GM19023 (cell line): ENCODE measurements around the gene FBXW11.
"Not testable (repeated sequence)": the region's sequence is repeated elsewhere in the genome, so short reads cannot be mapped to it uniquely, and the experiment has no call there.

Experiments used
- ATAC-seq: cut with Tn5 transposase; IDR thresholded peaks from one replicate; pipeline ENCODE4 v1.9.1; 2021; ENCODE audit warnings: mild to moderate bottlenecking, moderate library complexity; ENCODE audit not compliant: unreplicated experiment

Gene FBXW11

DNA sequence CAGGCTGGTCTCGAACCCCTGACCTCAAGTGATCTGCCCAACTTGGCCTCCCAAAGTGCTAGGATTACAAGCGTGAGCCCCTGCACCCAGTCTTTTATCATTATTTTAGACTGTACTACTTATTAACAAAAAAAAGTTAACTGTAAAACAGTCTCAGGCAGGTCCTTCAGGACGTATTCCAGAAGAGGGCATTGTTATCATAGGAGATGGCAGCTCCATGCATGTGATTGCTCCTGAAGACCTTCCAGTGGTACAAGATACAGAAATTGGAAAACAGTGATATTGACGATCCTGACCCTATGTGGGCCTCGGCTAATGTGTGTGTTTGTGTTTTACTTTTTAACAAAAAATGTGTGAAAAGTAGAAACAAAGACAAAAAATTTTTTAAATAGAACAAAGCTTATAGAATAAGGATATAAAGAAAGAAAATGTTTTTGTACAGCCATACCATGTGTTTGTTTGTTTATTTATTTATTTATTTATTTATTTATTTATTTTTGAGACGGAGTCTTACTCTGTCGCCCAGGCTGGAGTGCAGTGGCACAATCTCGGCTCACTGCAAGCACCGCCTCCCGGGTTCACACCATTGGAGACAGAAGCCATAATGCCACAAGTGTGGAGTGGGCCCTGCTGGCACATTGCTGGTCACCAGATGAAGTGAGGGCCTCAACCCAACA, 13.8 kb upstream of the FBXW11 start:
- not testable (repeated sequence) for ATAC-seq

DNA sequence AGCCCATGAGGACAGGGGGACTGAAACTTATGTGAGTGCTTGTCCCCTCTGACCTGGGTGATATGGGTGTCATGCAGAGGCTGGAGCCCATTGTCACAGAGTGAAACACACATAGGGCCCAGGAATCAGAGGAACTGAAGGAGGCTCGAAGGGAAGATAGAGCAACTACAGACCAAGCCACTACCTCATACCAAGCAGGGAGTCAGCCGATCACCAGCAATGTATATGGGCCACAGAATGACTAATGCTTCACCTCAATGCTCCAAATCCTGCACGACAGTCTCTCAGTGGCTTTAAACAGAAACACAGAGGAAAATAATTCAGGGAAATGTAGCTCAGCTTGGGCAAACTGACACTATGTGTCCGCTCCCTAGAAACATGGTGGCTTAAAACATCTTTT, 8.9 kb upstream of the FBXW11 start:
- no peak for ATAC-seq

DNA sequence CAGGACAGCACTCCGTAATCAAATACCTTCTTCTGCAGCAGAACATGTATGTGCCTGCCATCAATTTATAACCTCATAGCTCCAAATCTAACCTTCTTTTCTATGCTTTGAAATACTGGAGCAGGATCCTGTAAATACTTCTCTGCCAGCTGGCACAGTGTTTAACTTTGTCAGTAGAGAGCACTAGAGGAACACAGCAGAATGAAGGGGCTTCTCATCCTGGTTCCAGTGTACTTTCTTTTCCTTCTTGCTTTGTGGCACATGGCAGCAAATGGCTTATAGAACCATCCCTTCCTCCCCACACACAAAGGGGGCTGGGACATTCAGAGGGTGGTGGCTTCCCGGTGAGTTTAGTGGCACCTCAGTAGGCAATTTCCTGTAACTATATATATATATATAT, 3.8 kb upstream of the FBXW11 start:
- ATAC-seq = no peak

DNA sequence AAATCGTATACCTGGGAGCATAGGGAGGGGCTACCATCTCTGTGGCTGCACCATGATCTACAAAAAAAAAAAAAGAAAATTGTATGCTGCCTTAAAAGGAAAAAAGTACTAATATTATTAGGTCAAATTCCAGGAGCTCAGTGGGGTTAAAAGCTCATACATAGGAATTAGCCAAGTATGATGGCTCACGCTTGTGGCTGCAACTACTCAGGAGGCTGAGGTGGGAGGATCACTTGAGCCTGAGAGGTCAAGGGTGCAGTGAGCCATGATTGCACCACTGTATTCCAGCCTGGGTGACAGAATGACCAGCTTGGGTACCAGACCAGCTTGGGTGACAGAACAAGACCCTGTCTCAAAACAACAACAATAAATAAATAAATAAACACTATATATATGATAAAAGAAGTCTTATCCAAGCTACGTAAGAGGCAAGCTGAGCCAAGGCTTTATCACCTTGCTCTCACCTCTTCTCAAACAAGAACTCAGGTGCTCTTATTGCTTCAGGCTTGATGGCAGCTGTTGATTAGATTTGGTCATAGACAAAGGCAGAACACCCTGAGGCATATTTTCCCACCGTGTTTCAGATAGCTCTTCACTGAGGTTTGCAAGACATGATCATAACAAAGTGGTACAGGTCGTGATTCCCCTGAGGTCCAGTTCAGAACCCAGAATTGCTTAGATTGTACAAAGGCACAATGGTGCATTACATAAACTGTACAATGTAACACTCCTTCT, 3.3 kb upstream of the FBXW11 start:
- ATAC-seq = no peak

DNA sequence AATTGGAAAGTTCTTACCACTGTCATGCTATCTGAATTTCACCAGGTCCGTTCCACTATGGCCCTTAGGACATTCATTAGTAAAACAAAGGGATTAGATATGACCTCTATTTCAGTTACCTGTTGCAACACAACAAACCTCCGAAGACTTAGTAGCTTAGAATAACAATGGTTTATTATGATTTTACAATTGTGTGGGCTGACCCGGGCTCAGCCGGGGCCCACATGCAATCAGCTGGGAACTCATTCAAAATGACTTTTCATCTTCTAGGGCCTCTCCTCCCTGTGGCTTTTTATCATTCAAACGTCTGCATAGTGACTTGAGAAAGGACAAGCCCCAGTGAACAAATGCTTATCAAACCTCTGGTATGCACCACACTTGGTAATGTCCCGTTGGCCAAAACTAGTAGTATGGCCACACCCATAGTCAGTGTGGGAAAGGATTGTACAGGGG, 2.3 kb upstream of the FBXW11 start:
- no peak for ATAC-seq

DNA sequence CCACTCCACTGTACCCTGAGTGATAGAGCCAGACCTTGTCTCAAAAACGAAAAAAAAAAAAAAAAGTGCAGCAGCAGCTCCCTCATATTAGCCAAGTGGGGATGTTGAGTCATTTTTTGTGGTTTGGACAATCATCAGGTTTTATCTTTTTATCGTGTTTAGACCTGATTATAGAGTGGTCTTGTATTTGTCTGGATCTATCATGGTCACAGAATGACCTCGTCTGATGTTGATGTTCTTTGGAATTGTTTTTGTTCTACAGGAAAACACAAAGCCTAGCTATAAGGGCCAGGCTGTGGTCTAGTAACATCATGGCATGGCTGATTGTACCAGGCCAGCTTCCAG, 1.6 kb upstream of the FBXW11 start:
- no peak for ATAC-seq

DNA sequence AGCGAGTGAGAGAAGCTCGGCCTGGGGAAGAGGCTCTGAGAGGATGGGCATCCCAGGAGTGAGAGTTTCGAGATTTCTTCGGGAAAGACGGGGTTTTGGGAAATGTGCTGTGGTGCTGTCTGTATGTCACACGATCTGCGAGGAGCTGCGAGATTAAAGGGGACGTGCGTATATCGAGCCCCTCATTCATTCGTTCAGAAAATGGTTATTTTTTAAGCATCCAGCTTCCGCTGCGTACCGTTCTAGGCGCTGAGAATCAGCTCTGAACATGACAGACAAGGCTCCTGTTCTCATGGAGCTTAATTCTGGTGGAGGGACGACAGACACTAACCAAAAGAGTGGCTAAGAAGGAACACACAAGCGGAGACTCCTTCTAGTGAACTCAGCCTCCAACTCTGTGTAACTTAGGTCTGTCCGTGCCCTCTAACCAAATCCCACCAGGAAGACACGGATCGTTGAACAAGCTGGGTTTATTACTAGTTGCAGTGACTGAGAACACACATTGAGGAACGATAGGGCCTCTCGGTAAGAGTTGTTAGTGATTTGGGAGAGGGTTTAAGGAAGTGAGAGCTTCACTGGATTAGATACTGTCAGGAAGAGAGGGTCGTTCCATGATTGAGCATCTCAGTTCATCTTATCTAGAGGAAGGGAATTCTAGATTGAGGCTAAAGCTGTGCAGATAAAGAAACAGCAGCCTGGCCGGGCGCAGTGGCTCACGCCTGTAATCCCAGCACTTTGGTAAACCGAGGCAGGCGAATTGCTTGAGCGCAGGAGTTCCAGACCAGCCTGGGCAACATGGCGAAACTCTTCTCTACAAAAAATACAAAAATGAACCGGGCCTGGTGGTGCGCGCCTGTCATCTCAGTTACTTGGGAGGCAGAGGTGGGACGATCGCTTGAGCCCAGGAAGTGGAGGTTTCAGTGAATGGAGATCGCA, 1.0 kb upstream of the FBXW11 start:
- ATAC-seq = peak; percentile 0

DNA sequence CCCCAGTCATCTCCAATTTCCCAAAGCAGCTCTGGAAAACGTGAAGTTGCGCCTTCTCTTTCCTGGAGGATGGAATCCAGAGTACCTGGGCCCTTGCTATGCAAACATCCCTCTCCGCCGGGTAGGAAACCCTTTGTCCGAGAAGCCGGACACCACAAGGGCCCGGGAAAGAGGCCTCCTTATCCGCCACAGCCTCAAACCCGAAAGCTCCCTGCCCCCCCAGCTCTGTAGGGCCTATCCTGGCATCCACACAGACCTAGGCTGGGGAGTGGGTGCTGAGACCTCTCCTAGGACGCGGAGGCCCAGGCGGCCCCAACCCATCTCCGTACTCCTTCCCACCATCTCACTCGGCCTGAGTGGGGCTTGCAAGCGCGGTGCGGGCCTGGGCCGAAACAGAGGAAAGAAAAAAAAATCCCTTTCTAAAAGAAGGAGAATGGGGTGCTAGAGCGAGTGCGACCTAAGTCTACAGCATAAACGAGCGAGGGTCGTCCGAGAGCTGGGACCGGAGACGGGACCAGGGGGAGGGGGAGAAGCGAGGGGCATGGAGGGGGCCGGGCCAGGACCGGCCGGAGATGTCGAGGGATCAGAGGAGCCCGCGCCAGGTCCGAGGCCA, 624 bp downstream of the FBXW11 start:
- ATAC-seq = peak; percentile 1

DNA sequence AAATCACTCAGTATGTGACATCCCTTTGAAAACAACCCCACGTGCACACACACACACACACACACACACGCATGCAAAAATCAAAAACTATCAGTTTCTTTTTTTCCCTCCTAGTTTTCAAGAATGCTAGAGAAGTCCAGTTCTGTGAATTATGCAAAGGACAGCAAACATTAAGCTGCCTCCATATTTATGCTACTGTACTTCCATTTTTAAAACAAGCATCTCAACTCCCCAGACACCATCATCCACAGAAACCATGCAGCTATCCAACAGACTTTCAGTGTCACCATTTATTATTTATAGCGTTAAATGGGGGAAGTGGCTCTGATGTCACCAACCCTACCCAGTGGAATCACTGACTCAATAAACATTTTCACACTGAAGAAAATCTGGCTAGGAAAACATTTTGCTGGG, 1.6 kb downstream of the FBXW11 start:
- no peak for ATAC-seq

DNA sequence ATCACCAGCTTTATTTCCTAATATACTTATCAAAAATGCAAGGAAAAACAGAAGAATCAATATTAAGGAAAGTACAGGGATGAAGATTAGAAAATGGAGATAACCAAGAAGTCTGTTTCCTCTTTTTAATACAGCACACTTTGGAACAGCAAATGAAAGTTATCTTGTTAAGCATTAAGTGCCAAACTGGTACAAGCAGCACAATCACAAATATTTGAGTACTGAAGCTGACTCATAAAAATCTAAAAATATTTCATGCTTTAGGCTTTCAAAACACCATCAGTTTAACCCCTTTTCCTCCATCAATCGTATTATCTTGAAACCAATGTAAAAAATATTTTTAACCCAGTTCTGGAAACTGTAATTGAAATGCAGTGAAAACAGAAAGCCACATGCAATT, 2.7 kb downstream of the FBXW11 start:
- no peak for ATAC-seq

DNA sequence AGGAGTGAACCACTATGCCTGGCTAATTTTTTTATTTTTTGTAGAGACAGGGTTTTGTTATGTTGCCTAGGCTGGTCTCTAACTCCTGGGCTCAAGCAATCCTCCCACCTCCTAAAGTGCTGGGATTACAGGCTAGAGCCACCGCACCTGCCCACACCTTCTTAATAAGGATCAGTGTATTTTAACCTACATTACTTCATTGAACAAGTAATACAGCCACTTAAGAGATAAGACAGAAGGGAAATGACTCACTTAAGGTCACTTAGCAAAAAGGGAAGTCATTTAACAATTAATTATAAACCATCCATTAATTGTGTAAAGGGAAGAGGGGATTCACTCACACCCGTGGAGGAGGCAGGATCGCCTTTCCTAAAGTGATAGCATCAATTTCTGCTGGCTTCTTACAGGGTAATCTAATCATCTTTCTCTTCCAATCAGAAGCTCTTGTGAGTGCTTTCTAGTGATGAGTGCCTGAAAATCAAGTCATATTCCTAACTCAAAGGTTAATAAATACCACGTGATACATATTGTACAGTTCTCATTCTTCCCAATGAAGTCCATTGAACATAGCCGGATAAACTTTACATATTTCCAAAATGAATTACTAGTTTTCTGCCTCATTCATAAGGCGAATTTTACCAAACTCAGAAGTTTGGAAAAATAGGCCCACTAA, 3.5 kb downstream of the FBXW11 start:
- ATAC-seq = no peak

DNA sequence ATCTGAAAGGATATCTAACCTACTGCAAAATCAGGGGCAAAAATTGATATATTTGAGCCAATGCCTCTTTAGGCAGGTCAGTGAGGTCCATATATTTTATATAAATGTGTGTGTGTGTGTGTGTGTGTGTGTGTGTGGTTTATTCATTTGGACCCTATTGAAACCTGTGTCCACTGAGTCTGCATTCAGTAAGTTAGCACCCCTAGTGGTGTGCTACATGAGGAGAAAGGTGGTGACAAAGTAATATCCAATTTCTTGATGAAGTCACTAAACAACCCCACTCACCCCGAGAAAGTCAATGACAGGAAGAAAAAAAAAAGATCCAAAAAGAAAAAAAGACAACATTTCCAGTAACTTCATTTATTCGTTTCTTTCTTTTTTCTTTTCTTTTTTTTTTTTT, 4.1 kb downstream of the FBXW11 start:
- ATAC-seq = no peak

DNA sequence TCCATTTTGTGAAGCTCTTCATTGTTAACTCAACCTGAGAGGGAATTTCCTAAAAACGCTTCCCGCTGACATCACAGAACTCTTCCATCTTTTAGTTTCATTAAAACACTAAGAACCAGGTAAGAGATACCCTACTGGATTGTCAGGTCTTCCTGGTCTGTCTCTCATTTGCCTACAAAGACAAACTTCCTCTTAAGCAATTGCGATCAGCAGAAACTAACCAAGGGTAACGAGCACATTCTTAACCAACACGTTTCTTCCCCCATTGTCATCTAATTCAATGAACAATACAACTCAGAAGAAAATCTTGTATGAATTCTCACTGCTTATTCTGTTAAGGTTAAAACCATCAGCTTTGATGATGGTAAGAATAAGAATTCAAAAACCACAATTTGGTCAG, 6.6 kb downstream of the FBXW11 start:
- no peak for ATAC-seq

DNA sequence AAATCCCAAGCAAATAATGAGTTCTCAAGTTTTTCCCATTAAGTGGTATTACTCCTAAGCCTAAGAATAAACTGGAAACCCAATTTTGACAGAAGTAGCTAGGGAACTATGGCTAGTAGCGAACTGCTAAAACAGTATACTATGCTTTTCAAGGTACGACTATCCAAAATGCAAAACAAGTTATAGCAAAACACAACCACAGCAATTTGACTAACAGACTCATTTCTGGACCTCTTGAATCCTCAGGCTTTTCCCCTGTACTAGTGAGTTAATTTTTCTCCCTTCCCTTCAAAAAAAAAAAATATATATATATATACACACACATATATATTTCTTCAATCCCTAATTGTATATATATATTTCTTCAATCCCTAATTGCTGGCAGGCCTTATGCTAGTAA, 7.3 kb downstream of the FBXW11 start:
- no peak for ATAC-seq

DNA sequence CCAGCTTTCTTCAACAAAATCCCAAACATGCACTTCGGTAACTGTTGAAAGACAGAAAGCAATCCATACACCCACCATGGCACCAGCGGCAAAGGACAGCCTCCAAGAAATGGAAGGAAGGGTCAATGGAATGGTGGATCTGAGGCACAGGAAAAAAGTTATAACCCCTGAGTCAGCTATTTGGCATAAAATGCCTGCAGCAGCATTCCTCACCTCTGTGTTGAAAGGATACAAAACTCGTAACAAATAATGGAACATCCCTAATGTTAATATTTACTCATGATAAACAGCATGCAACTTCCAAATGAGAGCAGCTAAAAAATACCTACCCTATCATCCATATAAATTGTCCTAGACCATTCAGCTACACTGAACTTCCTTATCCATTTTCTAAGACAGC, 9.4 kb downstream of the FBXW11 start:
- ATAC-seq = no peak

DNA sequence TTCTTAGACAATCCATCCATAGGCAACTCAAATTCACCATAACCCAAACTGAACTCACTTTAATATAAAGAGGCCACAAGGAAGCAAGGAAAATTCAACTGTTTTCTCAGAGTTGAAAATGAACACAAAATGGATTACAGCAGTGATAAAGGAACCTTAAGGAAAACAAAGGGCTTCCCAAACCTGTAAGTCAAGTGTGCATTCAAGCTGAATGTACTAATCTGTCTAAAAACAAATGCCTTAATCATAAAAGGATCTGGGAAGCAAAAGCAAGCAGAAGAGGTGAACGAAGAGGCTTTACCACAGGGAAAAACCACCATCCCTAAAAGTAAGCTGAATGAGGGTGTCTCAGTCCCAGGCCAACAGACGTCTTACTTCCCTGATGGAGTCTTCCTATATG, 13.6 kb downstream of the FBXW11 start:
- ATAC-seq = no peak

DNA sequence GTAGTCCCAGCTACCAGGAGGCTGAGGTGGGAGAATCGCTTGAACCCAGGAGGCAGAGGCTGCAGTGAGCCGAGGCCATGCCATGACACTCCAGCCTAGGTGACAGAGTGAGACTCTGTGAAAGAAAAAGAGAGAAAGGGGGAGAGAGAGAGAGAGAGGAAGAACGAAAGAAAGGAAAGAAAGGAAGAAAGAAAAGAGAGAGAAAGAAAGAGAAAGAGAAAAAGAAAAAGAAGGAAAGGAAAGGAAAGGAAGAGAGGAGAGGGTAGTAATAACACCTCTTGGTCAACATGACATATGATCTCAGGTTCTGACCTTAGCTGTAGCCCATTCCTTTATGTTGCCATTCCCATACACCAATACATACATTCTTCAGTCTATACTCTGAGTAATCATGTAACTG, 14.1 kb downstream of the FBXW11 start:
- ATAC-seq = no peak

DNA sequence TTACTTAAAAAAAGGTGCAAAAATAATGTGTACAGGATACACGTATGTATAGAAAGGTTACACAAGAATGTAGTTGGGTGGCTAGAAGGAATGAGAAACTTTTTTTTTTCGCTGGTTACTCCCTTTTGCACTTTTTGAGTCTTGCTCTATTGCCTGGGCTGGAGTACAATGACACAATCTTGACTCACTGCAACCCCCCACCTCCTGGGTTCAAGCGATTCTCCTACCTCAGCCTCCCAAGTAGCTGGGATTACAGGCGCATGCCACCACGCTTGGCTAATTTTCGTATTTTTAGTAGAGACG, 15.8 kb downstream of the FBXW11 start:
- no peak for ATAC-seq

DNA sequence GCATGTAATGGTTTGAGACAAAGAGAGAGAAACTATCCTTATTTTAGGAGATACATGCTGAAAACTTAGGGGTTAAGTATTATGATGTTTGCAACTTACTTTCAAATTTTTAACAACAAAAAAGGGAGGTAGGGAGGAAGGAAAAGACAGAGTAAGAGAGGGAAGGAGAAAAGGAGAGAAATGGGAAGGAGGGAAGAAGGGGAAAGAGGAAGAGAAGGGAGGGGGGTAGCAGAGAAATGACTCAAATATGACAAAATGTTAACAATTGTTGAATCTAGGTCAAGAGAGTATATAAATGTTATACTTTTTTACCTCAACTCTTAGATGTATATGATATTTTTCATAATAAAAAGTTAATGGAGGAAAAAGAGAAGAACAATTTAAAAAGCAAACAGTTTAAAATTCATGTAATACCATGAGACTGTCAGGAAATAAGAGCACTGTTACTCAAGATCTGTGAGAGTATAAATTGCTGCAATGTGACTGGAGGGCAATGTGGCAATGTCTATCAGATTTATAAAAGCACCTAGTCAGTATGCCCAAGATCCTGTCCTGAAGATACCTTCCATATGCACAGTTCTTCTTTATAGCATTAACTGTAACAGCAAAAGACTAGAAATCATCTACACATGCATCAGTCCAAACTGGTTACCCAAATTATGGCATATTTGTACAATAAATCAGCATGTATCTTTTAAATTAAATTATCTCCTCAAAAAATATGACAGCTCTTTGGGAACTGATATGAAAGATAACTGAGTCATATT, 16.3 kb downstream of the FBXW11 start:
- no peak for ATAC-seq

DNA sequence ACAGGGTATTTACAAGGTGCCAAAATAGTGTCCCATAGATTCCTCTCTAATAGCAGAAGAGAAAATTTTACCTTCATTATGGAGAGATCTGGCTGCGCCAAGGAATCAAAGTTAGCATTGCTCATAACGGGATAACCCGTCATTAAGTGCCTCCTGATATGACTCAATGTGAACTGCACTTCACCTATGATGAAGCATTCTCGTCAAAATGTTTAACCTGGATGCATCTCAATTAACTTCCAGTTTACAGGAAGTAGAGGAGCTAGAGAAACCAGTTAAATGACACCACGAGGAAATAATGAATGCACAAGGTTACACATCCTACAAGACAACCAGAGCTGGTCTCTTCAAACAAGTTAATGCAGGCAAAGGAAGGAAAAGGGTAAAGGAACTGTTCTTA, 17.2 kb downstream of the FBXW11 start:
- ATAC-seq = peak; percentile 76
